HepG2 (cell line): Measurements from ENCODE around the gene TMCC1. TPM values are rescaled to one million over a fixed set of nuclear protein-coding genes. Genes with fewer than 3 reads are reported as not detected.

Experiments used
- ELF1 ChIP-seq: sonication (generic); formaldehyde crosslinking; IDR thresholded peaks from 2 replicates; pipeline ENCODE4 v1.4.0; 2020; ENCODE audit warnings: missing genetic modification reagents
- FOXA3 ChIP-seq: IDR thresholded peaks from 2 replicates; pipeline ENCODE4 v1.6.1; 2016; ENCODE audit warnings: missing genetic modification reagents, missing compliant biosample characterization
- KLF11 ChIP-seq: IDR thresholded peaks from 2 replicates; pipeline ENCODE4 v1.6.1; 2016; ENCODE audit warnings: missing compliant biosample characterization
- POLR2A ChIP-seq, 2 experiments: IDR thresholded peaks; 2 replicates each; pipeline ENCODE4 v1.6.1; 2011; ENCODE audit warnings: low read depth in 2 of 2, low read length in 2 of 2, mild to moderate bottlenecking in 1 of 2, moderate library complexity in 1 of 2; ENCODE audit not compliant: insufficient read depth in 1 of 2
- RFX1 ChIP-seq: fragments of 450-650 bp; IDR thresholded peaks from 2 replicates; pipeline ENCODE4 v1.6.1; 2017
- ZIK1 ChIP-seq: sonication (generic); formaldehyde crosslinking; IDR thresholded peaks from 2 replicates; pipeline ENCODE4 v1.5.0; 2020; ENCODE audit warnings: mild to moderate bottlenecking, low read depth, missing genetic modification reagents, borderline replicate concordance
- ZNF235 ChIP-seq: sonication (generic); formaldehyde crosslinking; IDR thresholded peaks from 2 replicates; pipeline ENCODE4 v1.8.1; 2023; ENCODE audit warnings: mild to moderate bottlenecking, missing genetic modification reagents, borderline replicate concordance
- ZNF317 ChIP-seq: sonication (generic); formaldehyde crosslinking; IDR thresholded peaks from 2 replicates; pipeline ENCODE4 v1.5.0; 2020; ENCODE audit warnings: mild to moderate bottlenecking, missing genetic modification reagents
- ZNF343 ChIP-seq: sonication (generic); formaldehyde crosslinking; IDR thresholded peaks from 2 replicates; pipeline ENCODE4 v1.4.0; 2020; ENCODE audit warnings: mild to moderate bottlenecking, missing genetic modification reagents
- ZNF354B ChIP-seq: sonication (generic); formaldehyde crosslinking; IDR thresholded peaks from 2 replicates; pipeline ENCODE4 v1.8.0; 2022; ENCODE audit warnings: mild to moderate bottlenecking, missing genetic modification reagents
- ZNF850 ChIP-seq: sonication (generic); formaldehyde crosslinking; conservative IDR thresholded peaks from 2 replicates; pipeline ENCODE4 v1.9.0; 2021; ENCODE audit warnings: mild to moderate bottlenecking, missing genetic modification reagents
- polyA plus RNA-seq, 8 experiments: library from polyadenylated mRNA; depleted of rRNA in 3 of 8; stranded (reverse) in 7 of 8; unstranded in 1 of 8; fragments of >200 nt; fragmentation: Illumina TruSeq in 4 of 8; extraction: Trizol in 4 of 8; gene quantifications; 2 replicates each; pipeline versions ENCODE4 v1.2.1 to v1.2.3, GENCODE V29; 2011 to 2016; ENCODE audit warnings: low read depth in 4 of 8, missing spikeins in 1 of 8, mixed read lengths in 1 of 8; ENCODE audit not compliant: insufficient read depth in 1 of 8
- total RNA-seq, 5 experiments: library from RNA; depleted of rRNA; stranded (reverse); fragments of >200 nt; fragmentation: Illumina TruSeq; extraction: Trizol; gene quantifications; 2 replicates each; pipeline ENCODE4 v1.2.3, GENCODE V29; 2016; ENCODE audit warnings: low read depth in 1 of 5
- TF ChIP-seq, protein P1 (sequence below): sonication (generic); formaldehyde crosslinking; IDR thresholded peaks from 2 replicates; pipeline ENCODE4 v1.4.0; 2020; ENCODE audit warnings: missing genetic modification reagents
- TF ChIP-seq, protein P2 (sequence below): sonication (generic); formaldehyde crosslinking; IDR thresholded peaks from 2 replicates; pipeline ENCODE4 v1.8.0; 2022; ENCODE audit warnings: mild to moderate bottlenecking, missing genetic modification reagents, borderline replicate concordance
- TF ChIP-seq, protein P3 (sequence below): IDR thresholded peaks from 2 replicates; pipeline ENCODE4 v1.6.1; 2016; ENCODE audit warnings: low read depth
- TF ChIP-seq, protein P4 (sequence below): IDR thresholded peaks from 2 replicates; pipeline ENCODE4 v1.6.1; 2016; ENCODE audit warnings: low read depth, control low read depth
- TF ChIP-seq, protein P5 (sequence below): sonication (generic); formaldehyde crosslinking; IDR thresholded peaks from 2 replicates; pipeline ENCODE4 v1.4.0; 2020; ENCODE audit warnings: missing genetic modification reagents, borderline replicate concordance
- TF ChIP-seq, protein P6 (sequence below): sonication (generic); formaldehyde crosslinking; conservative IDR thresholded peaks from 2 replicates; pipeline ENCODE4 v1.4.0; 2020; ENCODE audit warnings: missing genetic modification reagents

Gene TMCC1
- total and polyA plus RNA-seq, 2 of the 13 experiments (the other 11 are each of a cell fraction or from before 2014, with no cell fraction given): 12.1 to 264 TPM

DNA sequence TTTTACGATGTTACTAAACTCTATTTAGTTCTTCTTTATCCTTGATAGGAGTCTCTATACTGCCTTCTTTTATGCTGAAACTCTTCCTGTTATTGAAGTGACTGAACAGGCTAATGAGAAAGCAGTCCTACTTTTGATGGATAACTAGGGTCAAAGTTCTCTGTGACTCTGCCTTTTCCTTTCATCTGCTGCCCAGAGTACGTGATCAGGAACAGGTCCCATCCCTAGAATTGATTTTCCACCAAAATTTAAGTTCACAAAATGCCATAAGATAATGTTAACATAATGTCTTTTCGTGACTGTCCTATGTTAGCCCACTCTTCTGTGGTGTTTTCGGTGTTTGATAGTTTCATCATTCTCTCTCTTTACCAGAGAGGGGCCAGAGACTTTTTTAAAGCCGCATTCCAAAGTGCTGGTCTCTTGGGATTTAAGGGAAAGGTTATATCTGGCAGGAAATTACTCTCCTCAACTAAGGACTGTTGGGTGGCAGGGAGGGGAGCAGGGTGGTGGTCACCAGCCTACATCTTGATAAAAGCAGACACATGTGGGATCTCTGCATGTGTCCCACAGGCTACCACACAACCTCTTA, 236.8 kb downstream of the TMCC1 start (continued):
- TF ChIP-seq, protein P1, sequence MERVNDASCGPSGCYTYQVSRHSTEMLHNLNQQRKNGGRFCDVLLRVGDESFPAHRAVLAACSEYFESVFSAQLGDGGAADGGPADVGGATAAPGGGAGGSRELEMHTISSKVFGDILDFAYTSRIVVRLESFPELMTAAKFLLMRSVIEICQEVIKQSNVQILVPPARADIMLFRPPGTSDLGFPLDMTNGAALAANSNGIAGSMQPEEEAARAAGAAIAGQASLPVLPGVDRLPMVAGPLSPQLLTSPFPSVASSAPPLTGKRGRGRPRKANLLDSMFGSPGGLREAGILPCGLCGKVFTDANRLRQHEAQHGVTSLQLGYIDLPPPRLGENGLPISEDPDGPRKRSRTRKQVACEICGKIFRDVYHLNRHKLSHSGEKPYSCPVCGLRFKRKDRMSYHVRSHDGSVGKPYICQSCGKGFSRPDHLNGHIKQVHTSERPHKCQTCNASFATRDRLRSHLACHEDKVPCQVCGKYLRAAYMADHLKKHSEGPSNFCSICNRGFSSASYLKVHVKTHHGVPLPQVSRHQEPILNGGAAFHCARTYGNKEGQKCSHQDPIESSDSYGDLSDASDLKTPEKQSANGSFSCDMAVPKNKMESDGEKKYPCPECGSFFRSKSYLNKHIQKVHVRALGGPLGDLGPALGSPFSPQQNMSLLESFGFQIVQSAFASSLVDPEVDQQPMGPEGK (CRISPR knock-in tag): peak; percentile 22; the same call in 1 of the 2 replicates
- TF ChIP-seq, protein P2, sequence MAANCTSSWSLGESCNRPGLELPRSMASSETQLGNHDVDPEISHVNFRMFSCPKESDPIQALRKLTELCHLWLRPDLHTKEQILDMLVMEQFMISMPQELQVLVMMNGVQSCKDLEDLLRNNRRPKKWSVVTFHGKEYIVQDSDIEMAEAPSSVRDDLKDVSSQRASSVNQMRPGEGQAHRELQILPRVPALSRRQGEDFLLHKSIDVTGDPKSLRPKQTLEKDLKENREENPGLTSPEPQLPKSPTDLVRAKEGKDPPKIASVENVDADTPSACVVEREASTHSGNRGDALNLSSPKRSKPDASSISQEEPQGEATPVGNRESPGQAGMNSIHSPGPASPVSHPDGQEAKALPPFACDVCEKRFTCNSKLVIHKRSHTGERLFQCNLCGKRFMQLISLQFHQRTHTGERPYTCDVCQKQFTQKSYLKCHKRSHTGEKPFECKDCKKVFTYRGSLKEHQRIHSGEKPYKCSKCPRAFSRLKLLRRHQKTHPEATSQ (CRISPR knock-in tag): peak; percentile 46; the same call in 1 of the 2 replicates
- TF ChIP-seq ZNF850 (CRISPR knock-in tag) (no peak), KLF11 (peak; percentile 20; the same call in 1 of the 2 replicates), ZNF317 (no peak), FOXA3 (peak; percentile 63), POLR2A (IDR thresholded peaks at IDR 0.05; ENCODE audit: insufficient read depth in 1 of 2, low read depth in 2 of 2, low read length in 2 of 2) (peak in 1 of 2 experiments; percentile 61; a peak in 1 of 4 replicates), ZNF343 (CRISPR knock-in tag) (no peak), ZNF354B (no peak), ELF1 (CRISPR knock-in tag) (peak; percentile 23; the same call in 1 of the 2 replicates), ZIK1 (no peak), ZNF235 (CRISPR knock-in tag) (no peak), RFX1 (no peak)
- TF ChIP-seq, protein P3, sequence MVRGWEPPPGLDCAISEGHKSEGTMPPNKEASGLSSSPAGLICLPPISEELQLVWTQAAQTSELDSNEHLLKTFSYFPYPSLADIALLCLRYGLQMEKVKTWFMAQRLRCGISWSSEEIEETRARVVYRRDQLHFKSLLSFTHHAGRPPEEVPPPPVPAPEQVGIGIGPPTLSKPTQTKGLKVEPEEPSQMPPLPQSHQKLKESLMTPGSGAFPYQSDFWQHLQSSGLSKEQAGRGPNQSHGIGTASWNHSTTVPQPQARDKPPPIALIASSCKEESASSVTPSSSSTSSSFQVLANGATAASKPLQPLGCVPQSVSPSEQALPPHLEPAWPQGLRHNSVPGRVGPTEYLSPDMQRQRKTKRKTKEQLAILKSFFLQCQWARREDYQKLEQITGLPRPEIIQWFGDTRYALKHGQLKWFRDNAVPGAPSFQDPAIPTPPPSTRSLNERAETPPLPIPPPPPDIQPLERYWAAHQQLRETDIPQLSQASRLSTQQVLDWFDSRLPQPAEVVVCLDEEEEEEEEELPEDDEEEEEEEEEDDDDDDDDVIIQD: 0 out of 2 replicates have a peak, but pooled peaks have one; percentile 25
- TF ChIP-seq, protein P4, sequence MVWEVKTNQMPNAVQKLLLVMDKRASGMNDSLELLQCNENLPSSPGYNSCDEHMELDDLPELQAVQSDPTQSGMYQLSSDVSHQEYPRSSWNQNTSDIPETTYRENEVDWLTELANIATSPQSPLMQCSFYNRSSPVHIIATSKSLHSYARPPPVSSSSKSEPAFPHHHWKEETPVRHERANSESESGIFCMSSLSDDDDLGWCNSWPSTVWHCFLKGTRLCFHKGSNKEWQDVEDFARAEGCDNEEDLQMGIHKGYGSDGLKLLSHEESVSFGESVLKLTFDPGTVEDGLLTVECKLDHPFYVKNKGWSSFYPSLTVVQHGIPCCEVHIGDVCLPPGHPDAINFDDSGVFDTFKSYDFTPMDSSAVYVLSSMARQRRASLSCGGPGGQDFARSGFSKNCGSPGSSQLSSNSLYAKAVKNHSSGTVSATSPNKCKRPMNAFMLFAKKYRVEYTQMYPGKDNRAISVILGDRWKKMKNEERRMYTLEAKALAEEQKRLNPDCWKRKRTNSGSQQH: no peak
- TF ChIP-seq, protein P5, sequence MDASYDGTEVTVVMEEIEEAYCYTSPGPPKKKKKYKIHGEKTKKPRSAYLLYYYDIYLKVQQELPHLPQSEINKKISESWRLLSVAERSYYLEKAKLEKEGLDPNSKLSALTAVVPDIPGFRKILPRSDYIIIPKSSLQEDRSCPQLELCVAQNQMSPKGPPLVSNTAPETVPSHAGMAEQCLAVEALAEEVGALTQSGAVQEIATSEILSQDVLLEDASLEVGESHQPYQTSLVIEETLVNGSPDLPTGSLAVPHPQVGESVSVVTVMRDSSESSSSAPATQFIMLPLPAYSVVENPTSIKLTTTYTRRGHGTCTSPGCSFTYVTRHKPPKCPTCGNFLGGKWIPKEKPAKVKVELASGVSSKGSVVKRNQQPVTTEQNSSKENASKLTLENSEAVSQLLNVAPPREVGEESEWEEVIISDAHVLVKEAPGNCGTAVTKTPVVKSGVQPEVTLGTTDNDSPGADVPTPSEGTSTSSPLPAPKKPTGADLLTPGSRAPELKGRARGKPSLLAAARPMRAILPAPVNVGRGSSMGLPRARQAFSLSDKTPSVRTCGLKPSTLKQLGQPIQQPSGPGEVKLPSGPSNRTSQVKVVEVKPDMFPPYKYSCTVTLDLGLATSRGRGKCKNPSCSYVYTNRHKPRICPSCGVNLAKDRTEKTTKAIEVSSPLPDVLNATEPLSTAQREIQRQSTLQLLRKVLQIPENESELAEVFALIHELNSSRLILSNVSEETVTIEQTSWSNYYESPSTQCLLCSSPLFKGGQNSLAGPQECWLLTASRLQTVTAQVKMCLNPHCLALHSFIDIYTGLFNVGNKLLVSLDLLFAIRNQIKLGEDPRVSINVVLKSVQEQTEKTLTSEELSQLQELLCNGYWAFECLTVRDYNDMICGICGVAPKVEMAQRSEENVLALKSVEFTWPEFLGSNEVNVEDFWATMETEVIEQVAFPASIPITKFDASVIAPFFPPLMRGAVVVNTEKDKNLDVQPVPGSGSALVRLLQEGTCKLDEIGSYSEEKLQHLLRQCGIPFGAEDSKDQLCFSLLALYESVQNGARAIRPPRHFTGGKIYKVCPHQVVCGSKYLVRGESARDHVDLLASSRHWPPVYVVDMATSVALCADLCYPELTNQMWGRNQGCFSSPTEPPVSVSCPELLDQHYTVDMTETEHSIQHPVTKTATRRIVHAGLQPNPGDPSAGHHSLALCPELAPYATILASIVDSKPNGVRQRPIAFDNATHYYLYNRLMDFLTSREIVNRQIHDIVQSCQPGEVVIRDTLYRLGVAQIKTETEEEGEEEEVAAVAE: no peak
- TF ChIP-seq, protein P6, sequence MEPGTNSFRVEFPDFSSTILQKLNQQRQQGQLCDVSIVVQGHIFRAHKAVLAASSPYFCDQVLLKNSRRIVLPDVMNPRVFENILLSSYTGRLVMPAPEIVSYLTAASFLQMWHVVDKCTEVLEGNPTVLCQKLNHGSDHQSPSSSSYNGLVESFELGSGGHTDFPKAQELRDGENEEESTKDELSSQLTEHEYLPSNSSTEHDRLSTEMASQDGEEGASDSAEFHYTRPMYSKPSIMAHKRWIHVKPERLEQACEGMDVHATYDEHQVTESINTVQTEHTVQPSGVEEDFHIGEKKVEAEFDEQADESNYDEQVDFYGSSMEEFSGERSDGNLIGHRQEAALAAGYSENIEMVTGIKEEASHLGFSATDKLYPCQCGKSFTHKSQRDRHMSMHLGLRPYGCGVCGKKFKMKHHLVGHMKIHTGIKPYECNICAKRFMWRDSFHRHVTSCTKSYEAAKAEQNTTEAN (CRISPR knock-in tag): no peak
